ENCODE measurements around the gene GPC6.

Gene GPC6

GRCh38 chr13:93266681-93267080 is 40.1 kb downstream of the GPC6 start:
- H3K4me3 ChIP-seq (ENCODE audit: low read length) = no peak overlapping the region
- TF ChIP-seq CTCF (conservative IDR thresholded peaks at IDR 0.05; ENCODE audit: low read depth, low read length) = no peak

GRCh38 chr13:93268327-93269028 is 41.9 kb downstream of the GPC6 start:
- no peak for TF ChIP-seq CTCF (conservative IDR thresholded peaks at IDR 0.05; ENCODE audit: low read depth, low read length)
- DNase-seq (ENCODE audit: low read depth) = no peak
- H3K4me3 ChIP-seq (ENCODE audit: low read length) = no peak overlapping the region

More at GRCh38 chr13:93266681-93267080, 40.1 kb downstream of the GPC6 start:
- DNase-seq (ENCODE audit: low read depth) = no peak

GRCh38 chr13:93270769-93271742 is 44.4 kb downstream of the GPC6 start:
- DNase-seq (ENCODE audit: low read depth) = no peak
- no peak overlapping the region for H3K4me3 ChIP-seq (ENCODE audit: low read length)

GRCh38 chr13:93279982-93280381 is 53.4 kb downstream of the GPC6 start:
- no peak for DNase-seq (ENCODE audit: low read depth)
- H3K4me3 ChIP-seq (ENCODE audit: low read length) = no peak overlapping the region
- no peak for TF ChIP-seq CTCF (conservative IDR thresholded peaks at IDR 0.05; ENCODE audit: low read depth, low read length)

More at GRCh38 chr13:93270769-93271742, 44.4 kb downstream of the GPC6 start:
- no peak for TF ChIP-seq CTCF (conservative IDR thresholded peaks at IDR 0.05; ENCODE audit: low read depth, low read length)

- H3K4me3 ChIP-seq (ENCODE audit: low read length) = no peak overlapping the region
- no peak for TF ChIP-seq CTCF (conservative IDR thresholded peaks at IDR 0.05; ENCODE audit: low read depth, low read length)
Observed at GRCh38 chr13:93280688-93281087, 54.1 kb downstream of the GPC6 start.

GRCh38 chr13:93283255-93283654 is 56.6 kb downstream of the GPC6 start:
- no peak for TF ChIP-seq CTCF (conservative IDR thresholded peaks at IDR 0.05; ENCODE audit: low read depth, low read length)
- H3K4me3 ChIP-seq (ENCODE audit: low read length) = no peak overlapping the region
- DNase-seq (ENCODE audit: low read depth) = no peak

More at GRCh38 chr13:93280688-93281087, 54.1 kb downstream of the GPC6 start:
- DNase-seq (ENCODE audit: low read depth) = no peak
